ENCODE results near the gene PLCB4.

PLCB4 gene

DNA sequence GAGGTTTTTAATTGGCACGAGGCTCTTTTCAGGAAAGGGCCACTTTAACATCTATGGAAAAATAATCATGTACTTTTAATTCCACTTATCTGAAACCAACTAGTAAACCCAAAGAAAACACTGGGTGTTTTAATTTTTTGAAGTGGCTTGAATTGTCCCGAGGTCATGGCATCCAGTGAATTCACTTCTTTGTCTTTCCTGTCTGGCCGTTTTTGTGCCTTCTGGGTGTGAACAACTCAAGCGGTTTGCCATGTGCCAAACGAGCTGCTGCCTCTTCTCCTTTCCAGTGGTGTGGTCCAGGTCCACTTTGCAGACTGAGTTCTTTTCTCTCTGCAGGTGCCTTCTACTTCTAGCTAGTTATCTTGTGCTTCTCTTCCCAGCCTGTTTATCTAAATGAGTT, 117.5 kb downstream of the PLCB4 start (continued):
- TF ChIP-seq, protein P1, sequence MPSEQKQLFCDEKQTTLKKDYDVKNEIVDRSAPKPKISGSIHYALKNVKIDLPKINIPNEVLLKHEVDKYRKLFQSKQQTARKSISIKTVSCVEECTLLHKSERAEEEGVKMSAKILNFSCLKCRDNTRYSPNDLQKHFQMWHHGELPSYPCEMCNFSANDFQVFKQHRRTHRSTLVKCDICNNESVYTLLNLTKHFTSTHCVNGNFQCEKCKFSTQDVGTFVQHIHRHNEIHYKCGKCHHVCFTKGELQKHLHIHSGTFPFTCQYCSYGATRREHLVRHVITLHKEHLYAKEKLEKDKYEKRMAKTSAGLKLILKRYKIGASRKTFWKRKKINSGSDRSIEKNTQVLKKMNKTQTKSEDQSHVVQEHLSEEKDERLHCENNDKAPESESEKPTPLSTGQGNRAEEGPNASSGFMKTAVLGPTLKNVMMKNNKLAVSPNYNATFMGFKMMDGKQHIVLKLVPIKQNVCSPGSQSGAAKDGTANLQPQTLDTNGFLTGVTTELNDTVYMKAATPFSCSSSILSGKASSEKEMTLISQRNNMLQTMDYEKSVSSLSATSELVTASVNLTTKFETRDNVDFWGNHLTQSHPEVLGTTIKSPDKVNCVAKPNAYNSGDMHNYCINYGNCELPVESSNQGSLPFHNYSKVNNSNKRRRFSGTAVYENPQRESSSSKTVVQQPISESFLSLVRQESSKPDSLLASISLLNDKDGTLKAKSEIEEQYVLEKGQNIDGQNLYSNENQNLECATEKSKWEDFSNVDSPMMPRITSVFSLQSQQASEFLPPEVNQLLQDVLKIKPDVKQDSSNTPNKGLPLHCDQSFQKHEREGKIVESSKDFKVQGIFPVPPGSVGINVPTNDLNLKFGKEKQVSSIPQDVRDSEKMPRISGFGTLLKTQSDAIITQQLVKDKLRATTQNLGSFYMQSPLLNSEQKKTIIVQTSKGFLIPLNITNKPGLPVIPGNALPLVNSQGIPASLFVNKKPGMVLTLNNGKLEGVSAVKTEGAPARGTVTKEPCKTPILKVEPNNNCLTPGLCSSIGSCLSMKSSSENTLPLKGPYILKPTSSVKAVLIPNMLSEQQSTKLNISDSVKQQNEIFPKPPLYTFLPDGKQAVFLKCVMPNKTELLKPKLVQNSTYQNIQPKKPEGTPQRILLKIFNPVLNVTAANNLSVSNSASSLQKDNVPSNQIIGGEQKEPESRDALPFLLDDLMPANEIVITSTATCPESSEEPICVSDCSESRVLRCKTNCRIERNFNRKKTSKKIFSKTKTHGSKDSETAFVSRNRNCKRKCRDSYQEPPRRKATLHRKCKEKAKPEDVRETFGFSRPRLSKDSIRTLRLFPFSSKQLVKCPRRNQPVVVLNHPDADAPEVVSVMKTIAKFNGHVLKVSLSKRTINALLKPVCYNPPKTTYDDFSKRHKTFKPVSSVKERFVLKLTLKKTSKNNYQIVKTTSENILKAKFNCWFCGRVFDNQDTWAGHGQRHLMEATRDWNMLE (tag by site-specific recombination; conservative IDR thresholded peaks at IDR 0.05; ENCODE audit: low read depth) = no peak
- TF ChIP-seq, protein P2, sequence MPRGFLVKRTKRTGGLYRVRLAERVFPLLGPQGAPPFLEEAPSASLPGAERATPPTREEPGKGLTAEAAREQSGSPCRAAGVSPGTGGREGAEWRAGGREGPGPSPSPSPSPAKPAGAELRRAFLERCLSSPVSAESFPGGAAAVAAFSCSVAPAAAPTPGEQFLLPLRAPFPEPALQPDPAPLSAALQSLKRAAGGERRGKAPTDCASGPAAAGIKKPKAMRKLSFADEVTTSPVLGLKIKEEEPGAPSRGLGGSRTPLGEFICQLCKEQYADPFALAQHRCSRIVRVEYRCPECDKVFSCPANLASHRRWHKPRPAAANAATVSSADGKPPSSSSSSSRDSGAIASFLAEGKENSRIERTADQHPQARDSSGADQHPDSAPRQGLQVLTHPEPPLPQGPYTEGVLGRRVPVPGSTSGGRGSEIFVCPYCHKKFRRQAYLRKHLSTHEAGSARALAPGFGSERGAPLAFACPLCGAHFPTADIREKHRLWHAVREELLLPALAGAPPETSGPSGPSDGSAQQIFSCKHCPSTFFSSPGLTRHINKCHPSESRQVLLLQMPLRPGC (tag by site-specific recombination; IDR thresholded peaks at IDR 0.05) = no peak
- TF ChIP-seq ZNF48 (tag by site-specific recombination; IDR thresholded peaks at IDR 0.05) = no peak
- TF ChIP-seq, protein P3, sequence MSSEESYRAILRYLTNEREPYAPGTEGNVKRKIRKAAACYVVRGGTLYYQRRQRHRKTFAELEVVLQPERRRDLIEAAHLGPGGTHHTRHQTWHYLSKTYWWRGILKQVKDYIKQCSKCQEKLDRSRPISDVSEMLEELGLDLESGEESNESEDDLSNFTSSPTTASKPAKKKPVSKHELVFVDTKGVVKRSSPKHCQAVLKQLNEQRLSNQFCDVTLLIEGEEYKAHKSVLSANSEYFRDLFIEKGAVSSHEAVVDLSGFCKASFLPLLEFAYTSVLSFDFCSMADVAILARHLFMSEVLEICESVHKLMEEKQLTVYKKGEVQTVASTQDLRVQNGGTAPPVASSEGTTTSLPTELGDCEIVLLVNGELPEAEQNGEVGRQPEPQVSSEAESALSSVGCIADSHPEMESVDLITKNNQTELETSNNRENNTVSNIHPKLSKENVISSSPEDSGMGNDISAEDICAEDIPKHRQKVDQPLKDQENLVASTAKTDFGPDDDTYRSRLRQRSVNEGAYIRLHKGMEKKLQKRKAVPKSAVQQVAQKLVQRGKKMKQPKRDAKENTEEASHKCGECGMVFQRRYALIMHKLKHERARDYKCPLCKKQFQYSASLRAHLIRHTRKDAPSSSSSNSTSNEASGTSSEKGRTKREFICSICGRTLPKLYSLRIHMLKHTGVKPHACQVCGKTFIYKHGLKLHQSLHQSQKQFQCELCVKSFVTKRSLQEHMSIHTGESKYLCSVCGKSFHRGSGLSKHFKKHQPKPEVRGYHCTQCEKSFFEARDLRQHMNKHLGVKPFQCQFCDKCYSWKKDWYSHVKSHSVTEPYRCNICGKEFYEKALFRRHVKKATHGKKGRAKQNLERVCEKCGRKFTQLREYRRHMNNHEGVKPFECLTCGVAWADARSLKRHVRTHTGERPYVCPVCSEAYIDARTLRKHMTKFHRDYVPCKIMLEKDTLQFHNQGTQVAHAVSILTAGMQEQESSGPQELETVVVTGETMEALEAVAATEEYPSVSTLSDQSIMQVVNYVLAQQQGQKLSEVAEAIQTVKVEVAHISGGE (tag by site-specific recombination; conservative IDR thresholded peaks at IDR 0.05; ENCODE audit: low read depth) = no peak

DNA sequence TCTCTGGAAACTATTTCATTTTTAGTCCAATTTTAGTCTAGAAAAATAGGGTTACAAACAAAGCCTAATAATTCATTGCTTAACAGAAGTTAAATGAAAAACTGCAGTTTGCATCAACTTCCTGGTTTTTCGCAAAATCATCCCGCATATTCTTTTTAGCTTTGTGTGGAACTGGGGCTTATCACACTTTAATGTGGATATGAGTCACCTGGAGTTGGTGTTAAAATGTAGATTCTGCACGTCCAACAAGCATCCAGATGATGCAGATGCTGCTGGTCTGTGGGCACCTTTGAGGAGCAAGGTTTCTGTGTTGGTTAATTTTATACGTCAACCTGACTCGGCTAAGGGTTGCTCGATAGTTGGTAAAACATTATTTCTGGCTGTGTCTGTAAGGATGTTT, 126.1 kb downstream of the PLCB4 start:
- Histone ChIP-seq H3K27ac (ENCODE audit: extremely low read depth, low read depth, low read length) (no peak overlapping the region), H3K4me3 (ENCODE audit: low read depth, low read length) (no peak overlapping the region), H3K4me1 (ENCODE audit: control insufficient read depth, insufficient read depth, low read length) (no peaks in the 10 kb centered on the region), H3K9me3 (ENCODE audit: control insufficient read depth, insufficient read depth, low read depth, low read length) (no peaks in the 10 kb centered on the region), H3K36me3 (ENCODE audit: control insufficient read depth in 2 of 2, insufficient read depth in 1 of 2, low read length in 2 of 2) (no peaks in the 10 kb centered on the region)
- CTCF ChIA-PET = interaction anchor here (1.2 kb wide), 1 partner anchor 20 kb away, joined by 3 read pairs; no protein-coding TSS in a partner anchor
- POLR2A ChIA-PET = no interaction called here
- TF ChIP-seq, protein P4, sequence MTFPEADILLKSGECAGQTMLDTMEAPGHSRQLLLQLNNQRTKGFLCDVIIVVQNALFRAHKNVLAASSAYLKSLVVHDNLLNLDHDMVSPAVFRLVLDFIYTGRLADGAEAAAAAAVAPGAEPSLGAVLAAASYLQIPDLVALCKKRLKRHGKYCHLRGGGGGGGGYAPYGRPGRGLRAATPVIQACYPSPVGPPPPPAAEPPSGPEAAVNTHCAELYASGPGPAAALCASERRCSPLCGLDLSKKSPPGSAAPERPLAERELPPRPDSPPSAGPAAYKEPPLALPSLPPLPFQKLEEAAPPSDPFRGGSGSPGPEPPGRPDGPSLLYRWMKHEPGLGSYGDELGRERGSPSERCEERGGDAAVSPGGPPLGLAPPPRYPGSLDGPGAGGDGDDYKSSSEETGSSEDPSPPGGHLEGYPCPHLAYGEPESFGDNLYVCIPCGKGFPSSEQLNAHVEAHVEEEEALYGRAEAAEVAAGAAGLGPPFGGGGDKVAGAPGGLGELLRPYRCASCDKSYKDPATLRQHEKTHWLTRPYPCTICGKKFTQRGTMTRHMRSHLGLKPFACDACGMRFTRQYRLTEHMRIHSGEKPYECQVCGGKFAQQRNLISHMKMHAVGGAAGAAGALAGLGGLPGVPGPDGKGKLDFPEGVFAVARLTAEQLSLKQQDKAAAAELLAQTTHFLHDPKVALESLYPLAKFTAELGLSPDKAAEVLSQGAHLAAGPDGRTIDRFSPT (tag by site-specific recombination; IDR thresholded peaks at IDR 0.05) = no peak
- no peak for TF ChIP-seq ZNF768 (tag by site-specific recombination; IDR thresholded peaks at IDR 0.05)
- no peak for TF ChIP-seq ZNF223 (tag by site-specific recombination; IDR thresholded peaks at IDR 0.05)
- TF ChIP-seq TRIM28 (IDR thresholded peaks at IDR 0.05; ENCODE audit: borderline replicate concordance, low read length) = no peak
- no peak for TF ChIP-seq YY1 (tag by site-specific recombination; IDR thresholded peaks at IDR 0.05)
- TF ChIP-seq ZNF610 (tag by site-specific recombination; IDR thresholded peaks at IDR 0.05; ENCODE audit: borderline replicate concordance) = no peak
- TF ChIP-seq ZEB2 (tag by site-specific recombination; IDR thresholded peaks at IDR 0.05) = no peak
- TF ChIP-seq ZNF707 (tag by site-specific recombination; IDR thresholded peaks at IDR 0.05) = no peak
- no peak for TF ChIP-seq ZNF777 (tag by site-specific recombination; IDR thresholded peaks at IDR 0.05; ENCODE audit: borderline replicate concordance)
- TF ChIP-seq ZNF221 (tag by site-specific recombination; IDR thresholded peaks at IDR 0.05; ENCODE audit: borderline replicate concordance) = no peak
- TF ChIP-seq ZNF248 (tag by site-specific recombination; IDR thresholded peaks at IDR 0.05) = no peak
- TF ChIP-seq, protein P2 (tag by site-specific recombination; IDR thresholded peaks at IDR 0.05) = no peak
- TF ChIP-seq KLF1 (tag by site-specific recombination; IDR thresholded peaks at IDR 0.05) = no peak
- TF ChIP-seq, protein P5, sequence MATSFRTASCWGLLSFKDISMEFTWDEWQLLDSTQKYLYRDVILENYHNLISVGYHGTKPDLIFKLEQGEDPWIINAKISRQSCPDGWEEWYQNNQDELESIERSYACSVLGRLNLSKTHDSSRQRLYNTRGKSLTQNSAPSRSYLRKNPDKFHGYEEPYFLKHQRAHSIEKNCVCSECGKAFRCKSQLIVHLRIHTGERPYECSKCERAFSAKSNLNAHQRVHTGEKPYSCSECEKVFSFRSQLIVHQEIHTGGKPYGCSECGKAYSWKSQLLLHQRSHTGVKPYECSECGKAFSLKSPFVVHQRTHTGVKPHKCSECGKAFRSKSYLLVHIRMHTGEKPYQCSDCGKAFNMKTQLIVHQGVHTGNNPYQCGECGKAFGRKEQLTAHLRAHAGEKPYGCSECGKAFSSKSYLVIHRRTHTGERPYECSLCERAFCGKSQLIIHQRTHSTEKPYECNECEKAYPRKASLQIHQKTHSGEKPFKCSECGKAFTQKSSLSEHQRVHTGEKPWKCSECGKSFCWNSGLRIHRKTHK (tag by site-specific recombination; IDR thresholded peaks at IDR 0.05) = no peak

All from HEK293 (cell line).